ENCODE measurements around the gene ATP2A2. TPM values are rescaled to one million over a fixed set of nuclear protein-coding genes. Genes with fewer than 3 reads are reported as not detected.

ATP2A2 gene
- total and polyA plus RNA-seq, 2 experiments from 2014 or later, result 47.2 to 225 TPM

DNA sequence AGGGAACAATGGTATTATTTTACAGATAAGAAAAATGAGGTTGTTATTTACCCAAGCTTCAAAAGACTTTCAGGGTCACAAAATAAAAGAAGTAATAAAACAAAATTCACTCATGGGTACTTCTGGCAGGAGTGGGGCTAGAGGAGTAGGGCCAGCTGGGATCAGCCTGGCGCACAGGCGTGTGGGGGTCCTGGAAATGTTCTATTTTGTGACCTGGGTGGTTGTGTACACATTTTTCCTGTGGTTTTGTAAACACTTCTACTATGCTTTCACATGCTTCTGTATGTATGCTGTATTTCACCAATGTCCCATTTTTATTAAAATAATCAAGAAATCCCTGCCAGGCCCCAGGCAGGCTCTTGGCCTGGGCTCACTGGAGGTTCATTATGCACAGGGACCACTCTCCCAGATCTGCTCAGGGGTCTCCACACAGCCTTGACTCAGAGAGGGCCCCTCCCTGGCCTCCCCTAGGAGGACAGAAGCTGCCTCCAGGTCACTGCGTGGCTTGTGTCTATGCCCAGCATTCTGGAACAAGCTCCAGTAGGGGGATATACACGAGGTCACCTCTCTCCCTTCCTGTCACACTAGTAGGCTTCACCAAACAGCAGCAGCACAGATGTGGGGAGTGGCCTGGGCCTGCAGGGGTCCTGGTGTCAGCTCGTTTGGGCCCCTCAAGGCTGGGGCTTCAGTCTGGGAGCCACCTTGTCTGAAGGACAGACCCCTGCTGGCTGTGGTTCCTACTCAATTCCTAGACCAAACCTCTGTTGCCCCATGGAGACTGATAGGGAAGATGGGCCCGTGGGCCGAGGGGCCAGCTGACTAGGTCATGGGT lies 84.7 kb downstream of the ATP2A2 start (continued):
- TF ChIP-seq, protein P1, sequence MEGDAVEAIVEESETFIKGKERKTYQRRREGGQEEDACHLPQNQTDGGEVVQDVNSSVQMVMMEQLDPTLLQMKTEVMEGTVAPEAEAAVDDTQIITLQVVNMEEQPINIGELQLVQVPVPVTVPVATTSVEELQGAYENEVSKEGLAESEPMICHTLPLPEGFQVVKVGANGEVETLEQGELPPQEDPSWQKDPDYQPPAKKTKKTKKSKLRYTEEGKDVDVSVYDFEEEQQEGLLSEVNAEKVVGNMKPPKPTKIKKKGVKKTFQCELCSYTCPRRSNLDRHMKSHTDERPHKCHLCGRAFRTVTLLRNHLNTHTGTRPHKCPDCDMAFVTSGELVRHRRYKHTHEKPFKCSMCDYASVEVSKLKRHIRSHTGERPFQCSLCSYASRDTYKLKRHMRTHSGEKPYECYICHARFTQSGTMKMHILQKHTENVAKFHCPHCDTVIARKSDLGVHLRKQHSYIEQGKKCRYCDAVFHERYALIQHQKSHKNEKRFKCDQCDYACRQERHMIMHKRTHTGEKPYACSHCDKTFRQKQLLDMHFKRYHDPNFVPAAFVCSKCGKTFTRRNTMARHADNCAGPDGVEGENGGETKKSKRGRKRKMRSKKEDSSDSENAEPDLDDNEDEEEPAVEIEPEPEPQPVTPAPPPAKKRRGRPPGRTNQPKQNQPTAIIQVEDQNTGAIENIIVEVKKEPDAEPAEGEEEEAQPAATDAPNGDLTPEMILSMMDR (conservative IDR thresholded peaks at IDR 0.05; ENCODE audit: low read depth in 2 of 2), result no peak
- TF ChIP-seq EZH2 (IDR thresholded peaks at IDR 0.05; ENCODE audit: low read depth, unreplicated experiment) (no peak), STAT1 (IDR thresholded peaks at IDR 0.05; ENCODE audit: unreplicated experiment) (no peak), CREB1 (CRISPR knock-in tag; IDR thresholded peaks at IDR 0.05; ENCODE audit: low read depth) (no peak)
- TF ChIP-seq, protein P2, sequence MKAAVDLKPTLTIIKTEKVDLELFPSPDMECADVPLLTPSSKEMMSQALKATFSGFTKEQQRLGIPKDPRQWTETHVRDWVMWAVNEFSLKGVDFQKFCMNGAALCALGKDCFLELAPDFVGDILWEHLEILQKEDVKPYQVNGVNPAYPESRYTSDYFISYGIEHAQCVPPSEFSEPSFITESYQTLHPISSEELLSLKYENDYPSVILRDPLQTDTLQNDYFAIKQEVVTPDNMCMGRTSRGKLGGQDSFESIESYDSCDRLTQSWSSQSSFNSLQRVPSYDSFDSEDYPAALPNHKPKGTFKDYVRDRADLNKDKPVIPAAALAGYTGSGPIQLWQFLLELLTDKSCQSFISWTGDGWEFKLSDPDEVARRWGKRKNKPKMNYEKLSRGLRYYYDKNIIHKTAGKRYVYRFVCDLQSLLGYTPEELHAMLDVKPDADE (IDR thresholded peaks at IDR 0.05), result no peak

DNA sequence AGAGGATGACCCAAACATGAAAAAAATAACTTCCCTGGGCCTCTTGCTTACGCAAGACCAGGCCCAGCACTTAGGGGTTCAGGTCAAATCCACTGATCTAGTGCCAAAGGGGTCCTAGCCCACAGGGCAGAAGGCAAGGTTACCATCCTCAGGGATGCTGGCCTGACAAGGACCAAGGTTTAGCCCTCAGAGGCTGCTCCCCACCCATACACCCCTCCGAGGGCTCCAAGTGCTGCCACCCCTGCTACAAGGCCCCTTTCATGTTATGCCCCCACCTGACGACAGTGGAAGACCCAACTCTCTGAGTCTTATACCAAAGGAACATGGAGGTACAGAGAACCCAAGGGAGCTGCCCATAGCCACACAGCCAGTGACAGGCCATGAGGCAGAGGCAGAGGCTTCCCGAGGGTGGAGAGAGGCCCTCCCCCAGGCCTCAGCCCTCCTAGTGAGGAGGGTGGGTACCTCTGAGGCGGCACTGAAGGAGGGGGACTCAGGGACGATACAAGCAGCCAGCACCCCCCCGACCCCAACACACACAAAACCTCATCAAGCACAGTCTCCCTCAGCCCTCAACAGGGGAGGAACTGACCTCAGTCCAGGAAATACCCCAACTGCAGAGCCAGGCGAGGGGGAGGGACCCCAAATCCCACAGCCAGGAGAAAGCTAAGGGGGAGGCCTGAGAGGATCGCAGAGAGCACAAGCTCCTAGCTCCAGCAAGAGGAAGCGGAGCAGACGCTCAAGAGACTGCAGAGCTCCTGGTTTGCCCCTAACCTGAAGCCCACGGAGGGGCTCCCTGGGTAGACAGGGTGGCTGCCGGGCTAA lies 85.5 kb downstream of the ATP2A2 start:
- peaks cover 7% of the 10 kb centered on the region for H3K27me3 Mint-ChIP-seq (ENCODE audit: insufficient read depth, low read depth, poor library complexity)
- DNase-seq (ENCODE audit: low spot score) (no peak), ATAC-seq (peak; percentile 13)
- H3K27me3 ChIP-seq (ENCODE audit: insufficient read depth), result no peaks in the 10 kb centered on the region
- H2AFZ ChIP-seq, result no peak overlapping the region
- H3K4me3 ChIP-seq, result no peak overlapping the region
- no peaks in the 10 kb centered on the region for H3K4me1 Mint-ChIP-seq
- no peak for TF ChIP-seq NANOG (IDR thresholded peaks at IDR 0.05; ENCODE audit: borderline replicate concordance)
- no peak for TF ChIP-seq EZH2 (IDR thresholded peaks at IDR 0.05; ENCODE audit: low read depth, unreplicated experiment)
- TF ChIP-seq ZNF331 (CRISPR knock-in tag; IDR thresholded peaks at IDR 0.05; ENCODE audit: low read depth), result no peak
- no peak for TF ChIP-seq CREB1 (CRISPR knock-in tag; IDR thresholded peaks at IDR 0.05; ENCODE audit: low read depth)
- TF ChIP-seq, protein P1 (conservative IDR thresholded peaks at IDR 0.05; ENCODE audit: low read depth in 2 of 2), result no peak
- TF ChIP-seq POLR2AphosphoS5 (IDR thresholded peaks at IDR 0.05; ENCODE audit: low read depth), result no peak
- TF ChIP-seq, protein P2 (IDR thresholded peaks at IDR 0.05), result no peak
- no peaks in the 10 kb centered on the region for H3K4me1 ChIP-seq (ENCODE audit: insufficient read depth)
- no peaks in the 10 kb centered on the region; the same call in 2 of the 3 replicates for H3K9me3 Mint-ChIP-seq
- H3K36me3 Mint-ChIP-seq (ENCODE audit: low read depth), result peaks cover 14% of the 10 kb centered on the region; the same call in 2 of the 3 replicates
- no peak overlapping the region for H3K27ac Mint-ChIP-seq
- H3K4me2 ChIP-seq, result no peak overlapping the region
- no peak overlapping the region for H3K4me3 Mint-ChIP-seq
- no peaks in the 10 kb centered on the region; the same call in 1 of the 2 replicates for H3K36me3 ChIP-seq (ENCODE audit: insufficient read depth)
- 0 out of 2 replicates have a peak, but pooled peaks cover 3% of the 10 kb centered on the region for H3F3A ChIP-seq (replicated peaks; ENCODE audit: low read depth)
- H3K79me2 ChIP-seq (replicated peaks; ENCODE audit: insufficient read depth), result no peaks in the 10 kb centered on the region
- H3K9me2 ChIP-seq (ENCODE audit: insufficient read depth), result no peaks in the 10 kb centered on the region
- no peaks in the 10 kb centered on the region for H4K20me1 ChIP-seq (replicated peaks; ENCODE audit: insufficient read depth)
- H3K27ac ChIP-seq (ENCODE audit: low read depth), result no peak overlapping the region
